HAP-1 (cell line): ENCODE measurements around the gene KCNA5.

Experiments
- DNase-seq, 2 experiments: peaks; one replicate each; pipeline ENCODE4 v3.0.0-alpha.2; 2016 to 2020; ENCODE audit warnings: low spot score in 2 of 2
- H3K27me3 ChIP-seq: fragments of 250-450 bp; sonication (Bioruptor Pico); 2 replicates; pipeline ENCODE4 v1.5.1; 2020; ENCODE audit warnings: low read depth, mild to moderate bottlenecking, moderate library complexity
- H3K36me3 ChIP-seq: fragments of 250-450 bp; sonication (Bioruptor Pico); replicated peaks from 2 replicates; pipeline ENCODE4 v1.5.1; 2020; ENCODE audit warnings: mild to moderate bottlenecking
- H3K4me1 ChIP-seq: fragments of 250-450 bp; sonication (Bioruptor Pico); 2 replicates; pipeline ENCODE4 v1.5.1; 2020; ENCODE audit warnings: mild to moderate bottlenecking
- H3K4me3 ChIP-seq: fragments of 250-450 bp; sonication (Bioruptor Pico); 2 replicates; pipeline ENCODE4 v1.5.1; 2020; ENCODE audit warnings: mild to moderate bottlenecking, moderate library complexity
- H3K9me3 ChIP-seq: fragments of 250-450 bp; sonication (Bioruptor Pico); 2 replicates; pipeline ENCODE4 v1.5.1; 2020; ENCODE audit warnings: mild to moderate bottlenecking, moderate library complexity
- in situ Hi-C: fragments of 300-500 bp; cut with MboI; formaldehyde crosslinking; loops from 3 replicates; pipeline ENCODE4 v1.14.3; 2020; ENCODE audit warnings: low sequenced_read_pairs, inconsistent platforms, mixed read lengths

The KCNA5 gene

DNA sequence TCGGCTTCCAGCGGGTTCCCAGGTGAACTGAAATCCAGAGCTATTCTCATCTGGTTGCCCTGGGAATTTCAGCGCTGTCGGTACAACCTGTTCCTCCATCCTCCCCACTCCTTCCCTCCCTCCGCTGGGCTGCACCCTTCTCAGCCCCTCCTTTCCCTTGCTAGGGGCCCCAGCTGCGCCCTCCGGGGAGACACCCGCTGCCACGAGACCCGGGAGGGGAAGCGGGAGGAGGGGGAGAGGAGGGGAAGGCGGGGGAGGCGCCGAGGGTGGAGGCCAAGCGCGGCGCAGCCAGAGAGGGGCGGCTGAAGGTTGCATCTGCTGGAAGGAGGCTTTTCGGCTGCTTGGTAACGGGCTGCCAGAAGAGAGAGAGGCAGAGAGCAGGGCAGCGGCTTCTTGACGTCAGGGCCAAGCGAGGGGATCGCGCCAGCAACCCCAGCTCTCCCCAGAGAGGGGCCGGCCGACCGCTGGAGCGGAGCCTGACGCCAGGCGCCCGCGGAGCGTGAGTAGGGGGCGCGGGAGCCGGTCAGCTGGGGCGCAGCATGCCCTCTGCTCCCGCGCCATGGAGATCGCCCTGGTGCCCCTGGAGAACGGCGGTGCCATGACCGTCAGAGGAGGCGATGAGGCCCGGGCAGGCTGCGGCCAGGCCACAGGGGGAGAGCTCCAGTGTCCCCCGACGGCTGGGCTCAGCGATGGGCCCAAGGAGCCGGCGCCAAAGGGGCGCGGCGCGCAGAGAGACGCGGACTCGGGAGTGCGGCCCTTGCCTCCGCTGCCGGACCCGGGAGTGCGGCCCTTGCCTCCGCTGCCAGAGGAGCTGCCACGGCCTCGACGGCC lies at the start of gene KCNA5:
Gene KCNA5, plus strand, starts transcription at position 291 of the 831 bp plus-strand sequence. Its CDS starts 269 bp downstream, at position 560.
- H3K4me3 ChIP-seq, result no peak within 1 kb of the TSS

DNA sequence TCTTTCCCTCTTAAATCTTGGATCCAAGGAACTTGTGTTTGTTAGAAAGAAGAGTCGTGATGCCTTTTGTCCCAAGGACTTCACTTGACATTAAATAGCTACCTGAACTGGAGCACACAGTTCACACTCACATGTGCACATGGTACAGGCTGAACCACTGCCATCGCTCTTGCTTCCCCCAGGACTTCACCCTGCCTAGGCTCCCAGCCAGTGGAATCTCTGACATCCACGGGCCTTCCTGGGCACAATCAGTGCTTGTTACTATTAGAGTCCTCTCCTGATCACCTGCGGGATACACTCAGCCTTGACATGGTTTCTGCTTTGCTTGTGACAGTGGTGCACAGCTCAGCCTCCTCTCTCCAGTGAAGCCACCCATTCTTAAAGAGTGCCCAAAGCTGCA lies 49.1 kb upstream of the KCNA5 start:
- Histone ChIP-seq H3K36me3 (no peaks in the 10 kb centered on the region), H3K27me3 (no peaks in the 10 kb centered on the region; the same call in 1 of the 2 replicates), H3K4me3 (no peak overlapping the region), H3K4me1 (peaks cover 16% of the 10 kb centered on the region), H3K9me3 (no peaks in the 10 kb centered on the region)
- in situ Hi-C loops, result no loop called here
- no peak for DNase-seq

More for the DNA sequence above, at the start of gene KCNA5:
- Histone ChIP-seq H3K9me3 (no peaks in the 10 kb centered on the region), H3K4me1 (no peaks in the 10 kb centered on the region), H3K27me3 (peaks cover 20% of the 10 kb centered on the region), H3K36me3 (no peaks in the 10 kb centered on the region)
- DNase-seq, result no peak
- in situ Hi-C loops, result no loop called here

DNA sequence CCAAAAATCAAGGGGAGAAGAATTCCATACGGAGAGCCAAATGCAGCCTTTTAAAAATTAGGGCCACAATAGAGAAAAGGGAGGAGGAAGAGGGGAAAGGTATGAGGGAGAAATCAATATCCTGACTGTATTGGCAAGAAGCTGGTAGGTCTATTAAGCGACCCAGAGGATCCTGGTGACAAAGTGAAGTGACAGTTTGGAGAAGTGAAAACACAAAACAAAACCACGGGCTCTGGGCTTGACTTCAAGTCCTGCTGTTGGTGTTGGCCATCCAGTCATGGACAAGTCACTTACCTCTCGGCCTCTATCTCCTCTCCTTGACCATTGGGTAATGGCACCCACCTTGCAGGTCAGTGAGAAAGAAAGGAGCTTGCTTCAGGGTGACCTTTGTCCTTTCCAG lies 47.0 kb upstream of the KCNA5 start:
- Histone ChIP-seq H3K4me1 (peaks cover 7% of the 10 kb centered on the region), H3K4me3 (no peak overlapping the region), H3K36me3 (no peaks in the 10 kb centered on the region), H3K9me3 (no peaks in the 10 kb centered on the region), H3K27me3 (no peaks in the 10 kb centered on the region; the same call in 1 of the 2 replicates)
- DNase-seq, result no peak
- in situ Hi-C loops, result no loop called here

DNA sequence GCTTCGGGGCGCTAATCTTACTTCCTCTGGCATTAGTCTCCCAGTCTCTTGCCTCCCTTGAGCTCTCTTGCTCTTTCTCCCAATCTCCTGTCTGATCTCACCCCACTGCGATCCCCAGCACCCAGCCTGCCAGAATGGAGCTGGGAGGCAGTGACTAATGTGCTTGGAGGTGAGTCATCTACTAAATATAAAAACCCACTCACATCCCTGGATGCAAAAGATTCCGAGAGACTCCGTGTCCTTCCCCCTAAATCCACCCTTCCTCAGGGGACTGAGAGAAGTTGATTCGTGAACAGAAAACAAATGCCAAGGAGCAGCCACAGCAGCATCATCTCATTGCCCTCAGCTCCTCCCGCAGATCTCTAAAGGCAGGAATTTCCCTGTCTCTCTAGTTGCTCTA lies 45.7 kb upstream of the KCNA5 start:
- Histone ChIP-seq H3K4me3 (no peak overlapping the region), H3K9me3 (no peaks in the 10 kb centered on the region), H3K27me3 (no peaks in the 10 kb centered on the region; the same call in 1 of the 2 replicates), H3K4me1 (no peaks in the 10 kb centered on the region), H3K36me3 (no peaks in the 10 kb centered on the region)
- no peak for DNase-seq
- in situ Hi-C loops, result no loop called here

DNA sequence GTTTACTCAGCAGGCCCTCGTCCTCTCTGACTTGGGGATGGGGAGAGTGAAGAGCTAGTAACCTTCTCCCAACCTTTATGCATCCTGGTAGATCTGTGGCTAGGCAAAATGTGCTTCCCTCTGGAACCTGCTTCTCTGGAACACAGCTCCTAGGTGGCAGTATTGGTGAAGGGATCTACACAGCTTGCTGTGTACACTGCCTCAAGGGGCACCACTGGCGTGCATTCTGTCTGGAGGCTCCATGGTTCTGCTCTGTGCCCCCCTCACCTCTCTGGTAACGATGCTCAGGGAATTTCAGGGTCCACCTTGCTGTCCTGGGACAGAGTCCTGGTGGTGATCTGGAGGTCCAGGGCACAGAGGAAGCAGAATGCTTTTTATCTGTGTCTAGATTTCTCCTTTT lies 43.5 kb upstream of the KCNA5 start:
- Histone ChIP-seq H3K4me1 (no peaks in the 10 kb centered on the region), H3K4me3 (no peak overlapping the region), H3K9me3 (no peaks in the 10 kb centered on the region), H3K36me3 (no peaks in the 10 kb centered on the region), H3K27me3 (no peaks in the 10 kb centered on the region; the same call in 1 of the 2 replicates)
- in situ Hi-C loops, result loop anchor here (5.0 kb wide), 1 partner anchor 143 kb away; no protein-coding TSS in a partner anchor
- no peak for DNase-seq

DNA sequence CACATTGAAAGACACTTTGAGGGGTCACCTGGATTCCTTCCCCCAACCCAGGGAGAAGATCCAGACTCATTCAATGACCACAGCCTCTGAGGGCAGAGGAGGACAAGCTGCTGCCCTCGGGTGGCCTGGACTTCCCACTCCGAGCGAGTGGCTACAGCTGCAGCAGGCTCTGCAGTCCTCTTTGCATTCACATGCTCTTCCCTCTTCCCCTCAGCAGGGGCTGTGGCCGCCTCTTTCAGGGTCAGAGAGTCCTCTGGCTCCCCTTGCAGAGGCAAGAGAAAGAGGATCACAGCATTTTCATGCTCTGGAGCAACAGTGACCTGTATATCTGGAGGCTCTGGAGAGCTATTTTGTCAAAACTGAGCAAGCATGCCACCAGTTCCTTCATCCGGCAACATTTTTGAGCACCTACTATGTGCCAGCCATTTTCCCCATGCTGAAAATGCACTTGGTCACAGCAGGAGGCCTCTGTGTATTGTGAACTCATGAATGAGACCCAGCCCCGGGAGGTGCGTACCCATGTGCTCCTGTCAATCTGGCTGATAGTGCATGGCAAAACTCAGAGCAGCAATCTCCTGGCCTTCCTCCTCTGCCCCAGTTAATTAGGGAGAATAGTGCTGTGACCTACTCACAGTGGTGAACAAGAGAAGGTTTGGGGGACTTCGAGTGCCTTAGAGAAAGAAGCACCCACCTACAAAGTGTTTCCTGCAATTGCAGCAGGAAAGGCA lies 42.9 kb upstream of the KCNA5 start:
- in situ Hi-C loops, result loop anchor here (5.0 kb wide), 1 partner anchor 144 kb away; no protein-coding TSS in a partner anchor
- H3K4me1 ChIP-seq, result no peaks in the 10 kb centered on the region
- no peak overlapping the region for H3K4me3 ChIP-seq
- no peak for DNase-seq
- H3K27me3 ChIP-seq, result no peaks in the 10 kb centered on the region; the same call in 1 of the 2 replicates
- no peaks in the 10 kb centered on the region for H3K36me3 ChIP-seq
- H3K9me3 ChIP-seq, result no peaks in the 10 kb centered on the region

DNA sequence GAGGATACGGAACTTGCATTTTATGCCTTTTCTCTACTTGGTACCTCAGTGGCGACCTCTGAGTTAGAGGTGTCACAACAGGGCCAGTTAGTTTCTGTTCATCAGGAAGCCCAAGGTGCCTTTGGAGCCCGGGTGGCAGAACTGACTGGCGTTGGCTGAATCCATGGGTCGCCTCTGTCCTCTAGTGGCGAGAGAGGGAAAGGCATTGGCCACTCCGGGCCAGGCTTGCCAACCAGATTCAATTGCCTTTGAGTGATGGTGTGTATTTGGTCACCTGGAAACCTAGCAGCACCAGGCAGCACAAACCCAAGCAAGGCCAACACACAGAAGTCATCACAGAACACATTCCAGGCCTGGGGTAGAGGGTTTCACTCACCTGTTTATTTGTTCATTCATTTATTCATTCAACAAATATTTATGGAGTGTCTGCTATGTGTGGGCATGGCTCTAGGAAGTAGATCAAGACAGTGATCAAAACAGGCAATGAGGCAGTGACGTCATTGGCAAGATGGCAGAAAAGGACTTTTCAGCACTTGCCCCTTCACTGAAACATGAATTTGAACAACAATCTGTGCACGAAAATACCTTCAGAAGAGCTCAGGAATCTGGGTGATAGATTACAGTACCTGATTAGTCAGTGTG lies 40.5 kb upstream of the KCNA5 start:
- no peaks in the 10 kb centered on the region for H3K9me3 ChIP-seq
- no peaks in the 10 kb centered on the region for H3K4me1 ChIP-seq
- in situ Hi-C loops, result loop anchor here (5.0 kb wide), 1 partner anchor 146 kb away; no protein-coding TSS in a partner anchor
- no peak overlapping the region for H3K4me3 ChIP-seq
- no peaks in the 10 kb centered on the region for H3K27me3 ChIP-seq
- H3K36me3 ChIP-seq, result no peaks in the 10 kb centered on the region
- DNase-seq, result peak; percentile 24 to 77

DNA sequence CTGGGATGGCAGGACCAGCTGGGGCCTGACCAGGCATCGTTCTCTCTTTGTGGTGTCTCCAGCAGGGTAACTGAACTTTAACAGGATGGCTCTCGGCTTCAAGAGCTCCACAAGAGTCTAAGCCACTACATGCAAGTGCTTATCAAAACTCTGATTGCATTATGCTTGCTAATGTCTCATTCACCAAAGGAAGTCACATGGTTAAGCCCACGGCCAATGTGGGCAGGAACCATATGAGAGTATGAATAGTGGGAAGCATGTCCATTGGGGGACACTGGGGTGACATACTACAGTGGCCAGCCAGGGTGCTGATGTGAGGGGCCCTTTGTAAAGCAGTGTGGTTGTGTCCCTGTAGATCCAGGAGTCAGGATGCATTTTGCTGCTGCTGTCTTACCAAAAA lies 35.0 kb upstream of the KCNA5 start:
- DNase-seq, result no peak
- no peak overlapping the region for H3K4me3 ChIP-seq
- peaks cover 12% of the 10 kb centered on the region; the same call in 1 of the 2 replicates for H3K27me3 ChIP-seq
- H3K4me1 ChIP-seq, result no peaks in the 10 kb centered on the region
- in situ Hi-C loops, result no loop called here
- H3K9me3 ChIP-seq, result no peaks in the 10 kb centered on the region
- H3K36me3 ChIP-seq, result no peaks in the 10 kb centered on the region

DNA sequence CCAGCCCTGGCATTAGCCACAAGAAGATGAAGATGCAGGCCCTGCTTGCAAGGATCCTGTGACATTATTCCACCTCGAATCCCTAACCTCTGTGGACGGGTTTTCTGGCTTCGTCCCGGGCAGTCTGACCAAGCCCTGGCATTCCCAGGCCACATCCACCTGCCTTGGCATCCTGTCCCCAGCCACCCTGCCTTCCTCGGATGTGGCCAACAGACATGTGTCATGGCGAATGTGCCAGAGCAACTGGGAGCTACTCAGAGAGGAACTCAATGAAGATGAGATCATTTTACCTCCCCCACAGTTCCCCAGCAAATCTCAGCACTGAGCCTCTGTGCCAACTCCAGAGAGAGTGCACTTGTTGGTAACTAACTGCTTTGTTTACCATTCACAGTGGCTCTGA lies 33.5 kb upstream of the KCNA5 start:
- Histone ChIP-seq H3K36me3 (no peaks in the 10 kb centered on the region), H3K9me3 (no peaks in the 10 kb centered on the region), H3K4me1 (no peaks in the 10 kb centered on the region), H3K27me3 (peaks cover 12% of the 10 kb centered on the region; the same call in 1 of the 2 replicates), H3K4me3 (no peak overlapping the region)
- in situ Hi-C loops, result no loop called here
- DNase-seq, result no peak

DNA sequence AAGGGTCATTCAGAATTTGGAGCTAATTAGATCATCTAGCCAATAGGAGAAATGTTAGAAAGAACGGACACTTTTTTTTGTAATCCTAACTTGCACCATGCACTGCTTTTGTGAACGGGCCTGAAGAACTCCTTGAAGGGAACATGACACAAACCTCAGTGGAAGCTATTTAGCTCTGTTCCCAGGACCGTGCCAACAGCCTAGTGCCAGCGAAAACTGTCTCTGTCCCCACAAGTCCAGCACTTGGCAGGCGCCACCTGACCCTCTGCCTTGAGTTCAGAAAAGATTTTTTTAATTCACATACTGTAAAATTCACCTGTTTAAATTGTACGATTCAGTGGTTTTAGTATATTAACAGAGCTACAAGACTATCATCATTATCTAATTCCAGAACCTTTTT lies 31.3 kb upstream of the KCNA5 start:
- Histone ChIP-seq H3K4me3 (no peak overlapping the region), H3K36me3 (no peaks in the 10 kb centered on the region), H3K4me1 (no peaks in the 10 kb centered on the region), H3K9me3 (no peaks in the 10 kb centered on the region), H3K27me3 (peaks cover 12% of the 10 kb centered on the region; the same call in 1 of the 2 replicates)
- in situ Hi-C loops, result no loop called here
- no peak for DNase-seq

DNA sequence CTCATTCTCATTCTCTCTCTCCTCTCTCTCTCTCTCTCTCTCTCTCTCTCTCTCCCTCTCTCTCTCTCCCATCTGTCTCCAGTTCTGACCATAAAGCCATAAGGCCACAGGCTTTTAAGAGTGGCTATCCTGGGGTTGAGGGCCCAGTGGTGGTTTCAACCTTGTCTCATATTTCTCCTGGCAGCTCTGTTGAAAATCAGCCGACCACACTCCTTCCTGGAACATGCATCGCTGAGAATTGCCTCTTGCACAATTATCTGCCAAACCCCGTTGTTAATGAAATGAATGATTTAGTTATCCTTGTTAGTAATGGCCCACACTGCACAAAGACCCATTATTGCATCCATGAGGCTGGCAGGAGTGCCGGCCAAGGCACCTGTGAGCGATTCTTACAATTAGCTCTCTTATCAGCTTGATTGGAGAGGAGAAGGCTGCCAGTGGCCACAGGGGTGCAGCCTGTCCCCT lies 30.4 kb upstream of the KCNA5 start:
- in situ Hi-C loops, result no loop called here
- H3K4me3 ChIP-seq, result no peak overlapping the region
- no peaks in the 10 kb centered on the region for H3K36me3 ChIP-seq
- no peaks in the 10 kb centered on the region for H3K9me3 ChIP-seq
- H3K4me1 ChIP-seq, result no peaks in the 10 kb centered on the region
- peaks cover 12% of the 10 kb centered on the region; the same call in 1 of the 2 replicates for H3K27me3 ChIP-seq
- no peak for DNase-seq

DNA sequence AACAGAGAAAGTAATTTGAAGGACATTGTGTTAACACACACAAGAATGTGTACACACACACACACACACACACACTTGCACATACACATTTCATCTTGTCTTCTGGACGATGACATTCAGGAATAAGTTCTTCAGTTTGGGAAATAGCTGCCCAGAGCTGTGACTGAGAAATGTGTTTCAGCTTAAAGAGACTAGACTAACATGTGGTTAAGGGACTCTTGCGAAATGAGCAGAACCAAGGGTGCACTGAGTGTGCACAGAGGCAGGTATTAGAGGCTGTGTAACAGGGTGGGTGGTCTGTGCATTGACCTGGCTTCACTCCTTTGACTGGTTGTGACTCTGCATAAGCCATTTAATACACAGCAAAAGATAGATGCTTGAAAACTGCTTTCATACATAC lies 29.4 kb upstream of the KCNA5 start:
- no peak for DNase-seq

DNA sequence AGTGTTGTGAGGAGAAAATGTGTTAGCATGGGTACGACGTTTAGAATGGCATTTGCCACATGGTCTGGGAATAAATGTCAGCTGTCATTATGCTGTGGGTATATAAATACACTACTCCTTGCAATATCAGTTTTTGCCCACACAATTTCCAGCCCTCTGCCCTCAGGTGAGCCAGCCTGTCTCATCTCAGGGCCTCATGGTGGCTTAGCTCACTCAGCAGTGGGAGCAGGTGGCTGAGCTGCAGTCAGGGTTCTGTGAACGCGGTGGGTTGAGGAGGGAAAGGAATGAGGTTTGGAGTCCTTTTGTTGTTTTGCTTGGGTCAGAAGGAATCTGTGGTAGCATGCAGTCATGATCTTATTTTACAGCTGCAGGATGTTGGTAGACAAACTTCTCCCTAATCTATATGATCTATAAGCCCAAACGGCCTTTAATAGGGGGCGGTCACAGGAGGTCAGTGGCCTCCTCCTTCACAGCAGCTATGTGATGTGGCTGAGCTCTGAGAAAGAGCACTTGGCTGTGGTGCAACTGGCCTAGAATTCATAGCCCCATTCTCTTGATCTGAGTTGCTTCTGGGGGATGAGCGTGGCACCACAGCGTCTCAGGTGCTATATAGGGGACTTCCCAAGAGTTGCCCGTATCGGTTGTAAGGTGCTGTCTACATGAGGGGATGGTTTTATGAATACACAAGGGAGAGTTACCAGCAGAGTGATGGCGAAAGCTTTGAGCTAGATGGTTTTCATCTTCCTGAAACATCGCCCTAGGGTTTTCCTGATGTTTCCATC lies 27.8 kb upstream of the KCNA5 start:
- peaks cover 12% of the 10 kb centered on the region; the same call in 1 of the 2 replicates for H3K27me3 ChIP-seq
- in situ Hi-C loops, result no loop called here

More for the DNA sequence above, 29.4 kb upstream of the KCNA5 start:
- Histone ChIP-seq H3K4me3 (no peak overlapping the region), H3K36me3 (no peaks in the 10 kb centered on the region), H3K27me3 (peaks cover 12% of the 10 kb centered on the region; the same call in 1 of the 2 replicates), H3K9me3 (no peaks in the 10 kb centered on the region), H3K4me1 (no peaks in the 10 kb centered on the region)
- in situ Hi-C loops, result no loop called here

More for the DNA sequence above, 27.8 kb upstream of the KCNA5 start:
- no peaks in the 10 kb centered on the region for H3K9me3 ChIP-seq
- no peak for DNase-seq
- no peaks in the 10 kb centered on the region for H3K4me1 ChIP-seq
- no peaks in the 10 kb centered on the region for H3K36me3 ChIP-seq
- no peak overlapping the region for H3K4me3 ChIP-seq
